ENCODE results near the gene GRID2.
"Not testable (repeated sequence)": the region's sequence is repeated elsewhere in the genome, so short reads cannot be mapped to it uniquely, and the experiment has no call there.

Gene GRID2

GRCh38 chr4:93617606-93618005 is 1313.8 kb downstream of the GRID2 start:
- no peak for DNase-seq

- no peak for DNase-seq
These were observed 1330.0 kb downstream of the GRID2 start for GRCh38 chr4:93633721-93634120.

- no peak for DNase-seq
These were observed 1332.2 kb downstream of the GRID2 start for GRCh38 chr4:93635943-93636342.

- no peak for DNase-seq
These were observed 1341.4 kb downstream of the GRID2 start for GRCh38 chr4:93645120-93645519.

- DNase-seq = no peak
These were observed 1342.6 kb downstream of the GRID2 start for GRCh38 chr4:93646233-93646930.

GRCh38 chr4:93648258-93648657 is 1344.5 kb downstream of the GRID2 start:
- no peak for DNase-seq

GRCh38 chr4:93649828-93650227 is 1346.1 kb downstream of the GRID2 start:
- no peak for DNase-seq

GRCh38 chr4:93654211-93654610 is 1350.4 kb downstream of the GRID2 start:
- DNase-seq = no peak

GRCh38 chr4:93657527-93657926 is 1353.8 kb downstream of the GRID2 start:
- DNase-seq = no peak

- no peak for DNase-seq
These were observed 1354.7 kb downstream of the GRID2 start for GRCh38 chr4:93658443-93658842.

GRCh38 chr4:93659629-93660028 is 1355.9 kb downstream of the GRID2 start:
- no peak for DNase-seq

GRCh38 chr4:93660036-93660435 is 1356.3 kb downstream of the GRID2 start:
- no peak for DNase-seq

- no peak for DNase-seq
These were observed 1366.7 kb downstream of the GRID2 start for GRCh38 chr4:93670434-93670833.

- no peak for DNase-seq
These were observed 1367.3 kb downstream of the GRID2 start for GRCh38 chr4:93671093-93671492.

GRCh38 chr4:93676937-93677336 is 1373.2 kb downstream of the GRID2 start:
- not testable (repeated sequence) for DNase-seq

- no peak for DNase-seq
These were observed 1380.8 kb downstream of the GRID2 start for GRCh38 chr4:93684571-93684970.

- no peak for DNase-seq
These were observed 1383.5 kb downstream of the GRID2 start for GRCh38 chr4:93687304-93687703.

GRCh38 chr4:93688978-93689377 is 1385.2 kb downstream of the GRID2 start:
- no peak for DNase-seq

- no peak for DNase-seq
These were observed 1389.4 kb downstream of the GRID2 start for GRCh38 chr4:93693141-93693540.

- DNase-seq = no peak
These were observed 1394.9 kb downstream of the GRID2 start for GRCh38 chr4:93698686-93699085.

GRCh38 chr4:93700571-93700970 is 1396.8 kb downstream of the GRID2 start:
- DNase-seq = no peak

GRCh38 chr4:93710101-93710846 is 1406.5 kb downstream of the GRID2 start:
- no peak for DNase-seq

- no peak for DNase-seq
These were observed 1407.2 kb downstream of the GRID2 start for GRCh38 chr4:93710847-93711430.

GRCh38 chr4:93718233-93718632 is 1414.5 kb downstream of the GRID2 start:
- no peak for DNase-seq
